PC-9 (cell line): ENCODE results near the gene CD274.

ENCODE experiments used
- EZH2 ChIP-seq: fragments of 200-600 bp; sonication (generic); IDR thresholded peaks from 2 replicates; pipeline ENCODE4 v1.8.0; 2017; ENCODE audit warnings: antibody characterized with exemption, low read depth
- TF ChIP-seq, protein P1 (sequence below): fragments of 200-600 bp; sonication (generic); conservative IDR thresholded peaks from 2 replicates; pipeline ENCODE4 v1.6.1; 2017; ENCODE audit warnings: mixed run types, antibody characterized with exemption, mild to moderate bottlenecking, moderate library complexity

DNA sequence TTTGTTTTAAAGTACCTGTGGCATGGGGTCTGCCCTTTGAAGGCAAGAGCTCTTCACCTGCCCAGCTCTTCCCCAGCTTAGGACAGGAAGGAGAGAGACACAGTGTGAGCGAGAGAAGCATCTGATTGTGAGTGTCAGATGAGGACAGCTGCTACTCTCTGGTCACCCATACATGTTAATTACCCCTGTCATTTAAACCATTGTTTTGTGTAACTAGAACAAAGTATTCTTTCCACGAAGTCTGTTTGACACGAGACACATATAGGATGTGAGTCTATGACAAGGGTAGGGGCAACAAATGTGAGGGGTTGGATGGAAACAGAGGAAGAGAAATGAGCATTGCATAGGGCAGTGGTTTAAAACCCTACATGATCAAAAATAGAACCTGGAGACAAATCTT is 3.0 kb upstream of the CD274 start:
- TF ChIP-seq, protein P1, sequence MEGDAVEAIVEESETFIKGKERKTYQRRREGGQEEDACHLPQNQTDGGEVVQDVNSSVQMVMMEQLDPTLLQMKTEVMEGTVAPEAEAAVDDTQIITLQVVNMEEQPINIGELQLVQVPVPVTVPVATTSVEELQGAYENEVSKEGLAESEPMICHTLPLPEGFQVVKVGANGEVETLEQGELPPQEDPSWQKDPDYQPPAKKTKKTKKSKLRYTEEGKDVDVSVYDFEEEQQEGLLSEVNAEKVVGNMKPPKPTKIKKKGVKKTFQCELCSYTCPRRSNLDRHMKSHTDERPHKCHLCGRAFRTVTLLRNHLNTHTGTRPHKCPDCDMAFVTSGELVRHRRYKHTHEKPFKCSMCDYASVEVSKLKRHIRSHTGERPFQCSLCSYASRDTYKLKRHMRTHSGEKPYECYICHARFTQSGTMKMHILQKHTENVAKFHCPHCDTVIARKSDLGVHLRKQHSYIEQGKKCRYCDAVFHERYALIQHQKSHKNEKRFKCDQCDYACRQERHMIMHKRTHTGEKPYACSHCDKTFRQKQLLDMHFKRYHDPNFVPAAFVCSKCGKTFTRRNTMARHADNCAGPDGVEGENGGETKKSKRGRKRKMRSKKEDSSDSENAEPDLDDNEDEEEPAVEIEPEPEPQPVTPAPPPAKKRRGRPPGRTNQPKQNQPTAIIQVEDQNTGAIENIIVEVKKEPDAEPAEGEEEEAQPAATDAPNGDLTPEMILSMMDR: no peak
- no peak for TF ChIP-seq EZH2
